HG03378 (cell line): ENCODE results near the gene LMBR1.

Experiments used
- ATAC-seq: cut with Tn5 transposase; IDR thresholded peaks from one replicate; pipeline ENCODE4 v1.9.1; 2021; ENCODE audit warnings: mild to moderate bottlenecking, moderate library complexity; ENCODE audit not compliant: unreplicated experiment

Gene LMBR1

GRCh38 chr7:156629873-156630272 lies 263.1 kb downstream of the LMBR1 start:
- ATAC-seq = no peak

GRCh38 chr7:156628562-156628961 lies 264.4 kb downstream of the LMBR1 start:
- no peak for ATAC-seq
